MM.1S (cell line): ENCODE results near the gene MALRD1.
"Not testable (repeated sequence)": the region's sequence is repeated elsewhere in the genome, so short reads cannot be mapped to it uniquely, and the experiment has no call there.

Source experiments
- EZH2 ChIP-seq: fragments of 300-600 bp; sonication (generic); optimal IDR thresholded peaks from 2 replicates; pipeline ENCODE3; 2017; ENCODE audit warnings: low read depth, mild to moderate bottlenecking, antibody characterized with exemption, low read length, mixed read lengths
- TF ChIP-seq, protein P1 (sequence below): fragments of 300-600 bp; sonication (generic); IDR thresholded peaks from 2 replicates; pipeline ENCODE4 v1.5.1; 2016; ENCODE audit warnings: antibody characterized with exemption, low read length, mixed read lengths

DNA sequence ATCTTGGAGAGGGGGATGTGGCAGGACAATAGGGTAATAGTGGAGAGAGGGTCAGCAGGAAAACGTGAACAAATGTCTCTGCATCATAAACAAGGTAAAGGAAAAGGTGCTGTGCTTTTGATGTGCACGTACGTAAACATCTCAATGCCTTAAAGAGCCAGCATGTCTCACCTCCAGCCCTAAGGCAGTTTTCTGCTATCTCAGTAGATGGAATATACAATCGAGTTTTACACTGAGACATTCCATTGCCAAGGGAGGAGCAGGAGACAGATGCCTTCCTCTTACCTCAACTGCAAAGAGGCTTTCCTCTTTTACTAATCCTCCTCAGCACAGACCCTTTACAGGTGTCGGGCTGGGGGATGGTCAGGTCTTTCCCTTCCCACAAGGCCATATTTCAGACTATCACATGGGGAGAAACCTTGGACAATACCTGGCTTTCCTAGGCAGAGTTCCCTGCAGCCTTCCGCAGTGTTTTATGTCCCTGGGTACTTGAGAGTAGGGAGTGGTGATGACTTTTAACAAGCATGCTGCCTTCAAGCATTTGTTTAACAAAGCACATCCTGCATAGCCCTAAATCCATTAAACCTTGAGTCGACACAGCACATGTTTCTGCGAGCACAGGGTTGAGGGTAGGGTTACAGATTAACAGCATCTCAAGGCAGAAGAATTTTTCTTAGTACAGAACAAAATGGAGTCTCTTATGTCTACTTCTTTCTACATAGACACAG lies 461.6 kb downstream of the MALRD1 start:
- TF ChIP-seq, protein P1, sequence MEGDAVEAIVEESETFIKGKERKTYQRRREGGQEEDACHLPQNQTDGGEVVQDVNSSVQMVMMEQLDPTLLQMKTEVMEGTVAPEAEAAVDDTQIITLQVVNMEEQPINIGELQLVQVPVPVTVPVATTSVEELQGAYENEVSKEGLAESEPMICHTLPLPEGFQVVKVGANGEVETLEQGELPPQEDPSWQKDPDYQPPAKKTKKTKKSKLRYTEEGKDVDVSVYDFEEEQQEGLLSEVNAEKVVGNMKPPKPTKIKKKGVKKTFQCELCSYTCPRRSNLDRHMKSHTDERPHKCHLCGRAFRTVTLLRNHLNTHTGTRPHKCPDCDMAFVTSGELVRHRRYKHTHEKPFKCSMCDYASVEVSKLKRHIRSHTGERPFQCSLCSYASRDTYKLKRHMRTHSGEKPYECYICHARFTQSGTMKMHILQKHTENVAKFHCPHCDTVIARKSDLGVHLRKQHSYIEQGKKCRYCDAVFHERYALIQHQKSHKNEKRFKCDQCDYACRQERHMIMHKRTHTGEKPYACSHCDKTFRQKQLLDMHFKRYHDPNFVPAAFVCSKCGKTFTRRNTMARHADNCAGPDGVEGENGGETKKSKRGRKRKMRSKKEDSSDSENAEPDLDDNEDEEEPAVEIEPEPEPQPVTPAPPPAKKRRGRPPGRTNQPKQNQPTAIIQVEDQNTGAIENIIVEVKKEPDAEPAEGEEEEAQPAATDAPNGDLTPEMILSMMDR = not testable (repeated sequence)
- not testable (repeated sequence) for TF ChIP-seq EZH2
